GM04504 (cell line): ENCODE results near the gene MYRFL.

Source experiments
- DNase-seq: peaks from one replicate; pipeline ENCODE4 v3.0.0-alpha.2; 2012; ENCODE audit warnings: low read depth

Gene MYRFL

GRCh38 chr12:69897744-69898143, 72.7 kb downstream of the MYRFL start:
- DNase-seq: peak; percentile 70

GRCh38 chr12:69898236-69898635, 73.2 kb downstream of the MYRFL start:
- DNase-seq: peak; percentile 31

GRCh38 chr12:69900720-69901131, 75.7 kb downstream of the MYRFL start:
- peak; percentile 40 for DNase-seq

GRCh38 chr12:69901221-69901905, 76.3 kb downstream of the MYRFL start:
- DNase-seq: no peak

GRCh38 chr12:69903548-69903947, 78.5 kb downstream of the MYRFL start:
- DNase-seq: no peak

GRCh38 chr12:69904777-69905176, 79.8 kb downstream of the MYRFL start:
- DNase-seq: no peak

- no peak for DNase-seq
Observed at GRCh38 chr12:69905801-69906200, 80.8 kb downstream of the MYRFL start.

- no peak for DNase-seq
Observed at GRCh38 chr12:69906411-69907216, 81.6 kb downstream of the MYRFL start.

GRCh38 chr12:69908203-69908602, 83.2 kb downstream of the MYRFL start:
- DNase-seq: no peak

- no peak for DNase-seq
Observed at GRCh38 chr12:69910694-69911093, 85.7 kb downstream of the MYRFL start.

- DNase-seq: no peak
Observed at GRCh38 chr12:69913526-69913925, 88.5 kb downstream of the MYRFL start.

GRCh38 chr12:69915964-69916363, 90.9 kb downstream of the MYRFL start:
- no peak for DNase-seq

GRCh38 chr12:69916544-69917235, 91.7 kb downstream of the MYRFL start:
- no peak for DNase-seq

GRCh38 chr12:69918287-69918686, 93.3 kb downstream of the MYRFL start:
- no peak for DNase-seq

- no peak for DNase-seq
Observed at GRCh38 chr12:69919495-69919894, 94.5 kb downstream of the MYRFL start.

GRCh38 chr12:69921831-69922230, 96.8 kb downstream of the MYRFL start:
- no peak for DNase-seq

GRCh38 chr12:69922999-69923398, 98.0 kb downstream of the MYRFL start:
- DNase-seq: no peak

GRCh38 chr12:69925291-69925690, 100.3 kb downstream of the MYRFL start:
- DNase-seq: no peak

- no peak for DNase-seq
Observed at GRCh38 chr12:69927164-69927563, 102.1 kb downstream of the MYRFL start.

GRCh38 chr12:69929125-69929524, 104.1 kb downstream of the MYRFL start:
- DNase-seq: no peak

GRCh38 chr12:69929531-69929930, 104.5 kb downstream of the MYRFL start:
- no peak for DNase-seq

- no peak for DNase-seq
Observed at GRCh38 chr12:69931569-69931968, 106.5 kb downstream of the MYRFL start.

GRCh38 chr12:69932154-69932553, 107.1 kb downstream of the MYRFL start:
- DNase-seq: no peak
